Measurements from ENCODE around the gene GPN2.

The GPN2 gene

GRCh38 chr1:26889551-26890466 is at the start of gene GPN2:
Gene GPN2 (minus strand): TSS chr1:26890283. CDS start chr1:26890096, 187 bp downstream.
- peak; percentile 50 to 66 for DNase-seq (ENCODE audit: low read depth in 2 of 2)

DNA sequence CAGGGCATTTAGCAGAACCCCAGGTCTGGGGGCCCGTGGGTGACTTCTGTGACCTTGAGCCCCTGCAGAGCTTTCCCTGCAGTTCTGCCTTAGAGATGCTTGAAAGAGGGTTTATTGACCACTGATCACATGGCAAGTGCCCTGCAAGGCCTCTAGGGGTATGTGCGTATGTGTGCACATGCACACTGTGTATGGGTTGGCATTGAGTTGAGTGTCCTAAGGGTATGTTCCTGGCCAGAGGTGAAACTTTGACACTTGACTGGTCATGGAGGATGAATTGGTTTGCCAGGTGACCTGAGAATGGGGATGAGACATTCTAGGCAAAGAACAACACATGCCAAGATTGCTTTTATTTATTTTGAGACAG is 48.6 kb upstream of the GPN2 start:
- no peak for DNase-seq (ENCODE audit: low read depth in 2 of 2)

DNA sequence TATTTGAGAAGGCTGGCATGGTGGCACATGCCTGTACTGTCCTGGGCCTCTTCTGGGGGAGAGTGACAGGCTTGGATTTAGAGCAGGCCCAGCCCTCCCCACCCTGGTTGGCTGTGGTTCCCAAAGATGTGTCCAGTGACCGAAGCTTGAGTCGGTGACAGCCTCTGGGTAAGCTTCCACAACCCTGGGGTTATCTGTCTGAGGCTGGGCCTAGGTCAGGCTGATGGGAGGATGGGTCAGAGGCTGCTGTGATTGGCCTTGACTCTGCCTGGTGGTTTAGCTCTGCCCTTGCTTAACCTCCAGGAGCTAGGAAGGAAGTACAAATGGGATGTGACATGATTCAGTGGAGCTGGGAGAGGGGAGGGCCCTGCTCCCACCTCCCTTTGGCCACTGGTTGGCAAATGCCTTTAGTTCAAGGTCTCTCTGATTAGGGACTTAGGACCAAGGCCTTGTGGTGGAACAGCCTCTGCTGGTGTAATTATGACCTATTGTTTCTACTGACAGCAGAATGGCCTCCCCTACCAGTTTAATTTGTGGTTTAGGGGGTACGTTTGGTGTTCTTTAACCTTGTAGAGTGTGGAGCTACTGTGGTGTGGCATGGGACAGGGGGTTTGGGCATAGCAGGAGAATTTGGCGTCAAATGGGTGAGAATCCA is 48.0 kb upstream of the GPN2 start:
- no peak for DNase-seq (ENCODE audit: low read depth in 2 of 2)

- DNase-seq (ENCODE audit: low read depth in 2 of 2), result no peak
Observed at GRCh38 chr1:26936823-26937222, 46.7 kb upstream of the GPN2 start.

GRCh38 chr1:26932531-26932930 is 42.4 kb upstream of the GPN2 start:
- DNase-seq (ENCODE audit: low read depth in 2 of 2), result no peak

DNA sequence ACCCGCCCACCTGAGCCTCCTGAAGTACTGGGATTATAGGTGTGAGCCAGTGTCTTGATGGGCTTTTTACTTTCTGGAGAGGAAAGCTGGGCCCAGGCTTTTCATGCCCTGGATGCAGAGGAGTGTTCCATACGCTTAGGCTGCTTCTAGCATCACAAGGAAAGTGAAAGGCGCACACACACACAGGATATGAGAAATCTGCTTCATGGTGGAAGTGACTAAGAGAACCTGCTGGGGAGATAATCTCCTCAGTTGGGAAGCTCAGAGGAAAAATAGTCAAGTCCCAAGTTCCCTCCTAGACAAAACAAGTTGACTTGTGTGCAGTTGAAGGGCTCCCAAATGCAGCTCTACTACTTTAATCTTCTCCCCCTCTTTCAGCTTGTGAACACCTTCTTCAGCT is 33.6 kb upstream of the GPN2 start:
- DNase-seq (ENCODE audit: low read depth in 2 of 2), result no peak

DNA sequence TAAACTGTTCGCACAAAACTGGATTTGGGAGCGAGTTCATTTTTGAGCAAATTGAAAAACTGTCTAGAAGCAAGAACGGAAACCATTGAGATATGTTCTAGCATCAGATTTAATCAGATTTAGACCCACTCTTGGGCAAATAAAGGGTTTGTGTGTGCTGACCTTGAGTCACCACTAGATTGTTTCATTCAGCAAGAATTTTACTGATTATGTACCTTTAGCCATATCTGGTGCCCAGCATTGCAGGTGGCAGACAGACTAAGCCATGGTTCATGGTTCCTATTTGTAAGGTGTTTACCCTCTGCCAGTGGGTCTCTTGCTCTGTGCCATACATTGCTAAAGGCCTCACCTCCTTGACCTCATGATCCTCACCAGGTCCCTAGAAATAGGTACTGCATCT is 32.8 kb upstream of the GPN2 start:
- DNase-seq (ENCODE audit: low read depth in 2 of 2), result no peak

DNA sequence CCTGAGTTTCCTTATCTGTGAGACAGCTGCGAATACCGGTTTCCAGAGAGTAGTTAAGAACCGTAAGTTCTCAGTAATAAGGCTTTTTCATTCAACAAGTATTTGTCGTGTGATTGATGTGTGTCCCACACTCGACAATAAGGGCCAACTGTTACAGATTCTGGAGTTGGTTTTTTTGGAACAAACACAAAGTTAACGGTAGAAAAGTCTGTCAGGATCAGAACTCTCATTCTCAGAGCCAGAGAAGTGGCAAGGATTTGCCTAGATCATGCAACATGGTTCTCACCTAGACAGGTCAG is 32.3 kb upstream of the GPN2 start:
- no peak for DNase-seq (ENCODE audit: low read depth in 2 of 2)

DNA sequence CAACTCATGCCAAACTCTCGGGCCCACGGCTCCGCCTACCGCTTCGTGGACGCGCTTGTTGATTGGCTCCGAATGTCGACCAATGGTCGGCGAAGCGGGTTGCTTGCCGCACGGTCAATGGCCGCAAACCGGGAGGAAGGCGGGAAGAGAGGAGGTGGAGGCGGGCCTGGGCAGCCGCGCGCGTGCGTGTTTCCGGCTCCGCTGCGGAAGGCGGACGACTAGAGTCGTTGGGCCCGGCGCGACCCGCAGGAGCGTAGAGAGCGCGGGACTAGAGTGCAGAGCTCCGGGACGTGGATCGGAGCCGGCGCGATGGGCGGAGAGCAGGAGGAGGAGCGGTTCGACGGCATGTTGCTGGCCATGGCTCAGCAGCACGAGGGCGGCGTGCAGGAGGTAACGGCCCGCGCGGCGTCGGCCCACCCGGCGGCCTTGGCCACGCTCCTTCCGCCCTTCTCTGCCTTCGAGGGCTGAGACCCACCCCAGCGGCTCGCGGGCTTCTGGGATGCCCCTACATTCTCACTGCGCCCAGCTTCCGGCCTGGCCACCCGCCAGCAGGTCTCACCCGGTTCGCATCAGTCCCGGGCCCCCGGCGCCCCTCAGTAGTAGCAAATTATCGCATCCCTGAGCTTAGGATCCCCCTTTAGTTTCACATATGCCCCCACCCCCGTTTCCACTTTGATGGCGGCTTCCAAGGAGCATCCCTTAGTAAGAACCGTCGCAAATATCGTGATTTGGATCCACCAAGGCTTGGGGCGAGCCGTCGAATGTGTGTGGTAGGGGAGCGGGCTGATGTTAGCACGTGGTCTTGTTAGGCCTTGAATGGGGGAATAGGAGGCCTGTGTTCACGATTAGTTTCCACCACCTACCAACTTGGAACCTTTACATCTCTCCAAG is 31.7 kb upstream of the GPN2 start, which contains the start of gene NUDC:
NUDC (plus strand) TSS at position 204 of the 891 bp plus-strand sequence; CDS start at position 310, 106 bp downstream.
- peak; percentile 88 to 91 for DNase-seq (ENCODE audit: low read depth in 2 of 2)

- no peak for DNase-seq (ENCODE audit: low read depth in 2 of 2)
Observed at GRCh38 chr1:26921126-26921539, 31.1 kb upstream of the GPN2 start.

GRCh38 chr1:26915204-26915842 is 25.2 kb upstream of the GPN2 start:
- no peak for DNase-seq (ENCODE audit: low read depth in 2 of 2)

DNA sequence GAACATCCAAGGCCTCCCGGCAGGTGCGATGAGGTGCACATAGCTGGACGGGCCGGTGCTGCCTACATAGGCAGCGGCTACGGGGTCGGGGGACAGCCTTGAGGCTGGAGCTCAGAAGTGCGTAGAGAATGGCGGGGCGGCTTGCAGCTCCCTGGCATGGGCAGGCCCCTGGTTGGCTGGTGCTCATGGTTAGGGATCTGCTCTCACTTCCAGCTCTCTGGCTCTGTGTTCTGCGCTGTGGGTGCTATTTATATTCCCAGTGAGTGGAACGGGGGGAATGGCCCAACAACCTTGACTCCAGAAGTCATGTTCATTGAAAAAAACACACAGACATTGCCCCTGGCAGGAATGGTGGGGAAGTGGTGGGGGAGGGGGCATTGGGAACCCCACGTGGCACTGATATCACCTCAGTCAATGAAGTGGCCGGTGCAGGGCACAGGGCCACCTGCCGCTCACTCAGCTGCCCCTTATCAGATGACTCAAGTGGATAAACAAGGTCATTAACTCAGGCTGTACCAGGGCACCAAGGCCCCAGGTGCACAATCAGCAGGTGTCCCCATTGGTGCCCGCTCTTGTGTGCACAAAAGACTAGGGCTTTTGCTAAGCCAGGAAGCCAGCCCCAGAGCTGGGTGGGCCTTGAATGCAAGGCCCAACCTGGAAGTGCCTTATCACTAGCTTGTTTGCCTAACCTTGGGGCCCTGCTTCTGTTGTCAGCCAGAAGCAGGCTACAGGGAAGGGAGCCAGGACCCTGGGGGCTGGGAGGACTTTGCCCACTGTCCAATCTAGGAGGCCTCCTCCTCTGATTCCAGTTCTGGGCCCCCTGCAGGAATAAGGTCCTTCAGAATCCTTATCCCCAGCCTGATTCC is 23.9 kb upstream of the GPN2 start, which contains the start of gene NR0B2:
NR0B2 (minus strand) TSS at position 222 of the 866 bp plus-strand sequence; CDS start at position 187, 35 bp downstream.
- no peak for DNase-seq (ENCODE audit: low read depth in 2 of 2)

- no peak for DNase-seq (ENCODE audit: low read depth in 2 of 2)
Observed at GRCh38 chr1:26913389-26913753, 23.3 kb upstream of the GPN2 start.

DNA sequence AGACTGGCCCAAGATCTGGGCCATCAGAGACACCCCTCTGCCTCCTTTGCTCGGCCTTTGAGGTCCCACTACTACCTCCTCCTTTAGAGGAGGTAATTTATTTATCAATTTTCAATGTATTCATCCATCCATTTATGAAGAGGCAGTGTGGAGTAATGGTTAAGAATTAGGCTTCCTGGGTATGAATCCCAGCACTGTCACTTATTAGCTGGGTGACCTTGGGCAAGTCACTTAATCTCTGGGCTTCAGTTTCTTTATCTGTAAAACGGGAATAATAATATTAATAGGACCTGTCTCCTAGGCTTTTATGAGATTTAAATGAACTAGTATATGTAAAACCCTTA is 22.0 kb upstream of the GPN2 start:
- no peak for DNase-seq (ENCODE audit: low read depth in 2 of 2)

DNA sequence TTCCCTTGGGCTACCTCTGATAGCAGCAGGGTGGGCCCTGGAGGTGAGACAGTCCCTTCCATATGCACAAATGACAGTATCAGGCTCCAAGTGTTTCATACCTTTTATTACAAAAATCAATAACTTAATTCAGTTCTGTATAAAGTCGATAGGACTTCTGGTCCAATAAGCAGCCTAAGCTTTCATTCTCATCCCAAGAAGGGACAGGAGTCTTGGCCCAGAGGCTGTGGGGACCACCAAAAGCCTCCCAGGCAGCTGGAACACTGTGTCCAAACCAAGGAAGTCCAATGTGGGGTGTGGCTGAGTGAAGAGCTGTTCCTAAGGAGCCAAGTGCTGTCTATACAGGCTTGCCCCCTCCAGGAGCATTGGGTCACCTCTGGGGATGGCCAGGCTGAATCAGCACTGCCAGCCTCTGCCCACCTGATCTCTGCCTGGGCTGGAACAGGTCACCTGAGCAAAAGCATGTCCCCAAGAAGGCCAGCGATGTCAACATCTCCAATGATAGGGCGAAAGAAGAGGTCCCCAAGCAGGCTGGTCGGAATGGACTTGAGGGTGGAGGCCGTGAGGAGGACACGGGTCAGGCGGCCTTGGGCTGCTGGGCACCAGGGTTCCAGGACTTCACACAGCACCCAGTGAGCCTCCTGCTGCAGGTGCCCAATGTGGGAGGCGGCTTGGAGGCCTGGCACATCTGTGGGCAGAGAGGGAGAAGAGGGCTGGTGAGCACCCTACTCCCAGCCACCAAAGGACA is 21.5 kb upstream of the GPN2 start:
- DNase-seq (ENCODE audit: low read depth in 2 of 2), result no peak

DNA sequence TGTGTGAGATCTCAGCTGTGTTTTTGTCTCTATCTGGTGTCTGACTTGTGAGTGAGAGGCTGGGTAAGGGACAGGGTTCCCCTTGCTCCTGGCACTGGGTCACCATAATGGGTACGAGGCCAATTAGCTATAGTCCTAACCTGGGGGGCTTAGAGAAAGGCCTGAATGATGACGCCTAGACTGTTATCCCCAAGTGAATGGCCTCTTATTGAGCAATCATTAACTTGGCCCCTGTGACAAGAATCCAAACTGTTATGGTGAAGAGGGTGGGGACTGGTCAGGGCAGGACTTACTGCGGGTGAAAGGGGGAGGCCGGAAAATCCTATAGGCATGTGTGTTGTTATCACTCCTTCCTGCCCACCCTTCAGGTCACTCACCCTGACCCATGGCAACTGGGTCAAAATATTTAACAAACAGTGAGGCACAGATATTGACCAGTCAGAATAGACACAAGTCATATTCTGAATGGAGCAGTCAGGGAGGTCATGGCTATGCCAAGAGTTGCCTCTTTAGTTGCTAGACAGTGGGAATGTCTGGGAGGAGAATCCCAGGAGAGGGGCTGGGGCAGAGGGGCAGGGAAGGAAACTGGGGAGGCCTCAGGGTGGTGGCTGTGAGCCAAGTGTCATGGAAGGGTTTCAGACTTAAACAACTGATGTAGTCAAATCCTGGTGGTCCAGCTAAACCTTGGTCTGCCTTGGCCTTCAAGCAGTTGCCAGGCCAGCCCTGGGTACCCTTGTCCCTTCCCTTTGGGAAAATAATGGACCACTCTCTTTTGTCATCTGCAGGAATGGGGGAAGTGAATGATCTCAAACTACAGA is 20.5 kb upstream of the GPN2 start:
- DNase-seq (ENCODE audit: low read depth in 2 of 2), result no peak

- no peak for DNase-seq (ENCODE audit: low read depth in 2 of 2)
Observed at GRCh38 chr1:26909951-26910342, 19.9 kb upstream of the GPN2 start.

- DNase-seq (ENCODE audit: low read depth in 2 of 2), result no peak
Observed at GRCh38 chr1:26907071-26907917, 17.2 kb upstream of the GPN2 start.
